Stomach smooth muscle (tissue), 2 donors: Measurements from ENCODE around the gene C1orf226.
"Not testable (repeated sequence)": the region's sequence is repeated elsewhere in the genome, so short reads cannot be mapped to it uniquely, and the experiment has no call there.

ENCODE experiments used
- H3K27ac ChIP-seq: one replicate; pipeline ENCODE4 v1.7.0; 2013; ENCODE audit warnings: mild to moderate bottlenecking, low read length, inconsistent platforms
- H3K27me3 ChIP-seq, 2 donors: one replicate each; pipeline ENCODE4 v1.7.0; 2013; ENCODE audit warnings: low read length in 2 of 2; ENCODE audit not compliant: insufficient read depth in 2 of 2, control insufficient read depth in 1 of 2
- H3K36me3 ChIP-seq, 2 donors: one replicate each; pipeline ENCODE4 v1.7.0; 2013; ENCODE audit warnings: low read length in 2 of 2; ENCODE audit not compliant: control insufficient read depth in 2 of 2, insufficient read depth in 2 of 2
- H3K4me1 ChIP-seq: one replicate; pipeline ENCODE4 v1.7.0; 2013; ENCODE audit warnings: low read length; ENCODE audit not compliant: control insufficient read depth, insufficient read depth
- H3K4me3 ChIP-seq, 2 donors: one replicate each; pipeline ENCODE4 v1.7.0; 2013; ENCODE audit warnings: low read length in 2 of 2
- H3K9ac ChIP-seq, 2 donors: one replicate each; pipeline ENCODE4 v1.7.0; 2013; ENCODE audit warnings: low read length in 2 of 2, mild to moderate bottlenecking in 1 of 2
- H3K9me3 ChIP-seq, 2 donors: one replicate each; pipeline ENCODE4 v1.7.0; 2013; ENCODE audit warnings: low read length in 2 of 2; ENCODE audit not compliant: control insufficient read depth in 2 of 2
- donor health status: healthy.
- donor health status: Pancreatic carcinoma.

The C1orf226 gene

GRCh38 chr1:162381383-162381782 lies at the start of gene C1orf226:
TSS of gene C1orf226 (plus strand) at chr1:162381728. CDS start at chr1:162381902, 174 bp downstream.
- Histone ChIP-seq H3K9me3 (no peaks in the 10 kb centered on the region), H3K27me3 (peaks cover 0 to 2% of the 10 kb centered on the region in 2 donors), H3K4me1 (no peaks in the 10 kb centered on the region), H3K36me3 (no peaks in the 10 kb centered on the region), H3K4me3 (no peak within 1 kb of the TSS), H3K9ac (no peak within 1 kb of the TSS), H3K27ac (no peak within 1 kb of the TSS)

GRCh38 chr1:162333991-162334390 lies 47.5 kb upstream of the C1orf226 start:
- Histone ChIP-seq H3K36me3 (no peaks in the 10 kb centered on the region), H3K9ac (no peak overlapping the region), H3K27me3 (no peaks in the 10 kb centered on the region), H3K4me3 (no peak overlapping the region), H3K27ac (no peak overlapping the region), H3K9me3 (no peaks in the 10 kb centered on the region), H3K4me1 (no peaks in the 10 kb centered on the region)

GRCh38 chr1:162335126-162335525 lies 46.4 kb upstream of the C1orf226 start:
- Histone ChIP-seq H3K27ac (no peak overlapping the region), H3K27me3 (no peaks in the 10 kb centered on the region), H3K36me3 (no peaks in the 10 kb centered on the region), H3K4me1 (no peaks in the 10 kb centered on the region), H3K9me3 (no peaks in the 10 kb centered on the region), H3K4me3 (no peak overlapping the region), H3K9ac (no peak overlapping the region)

GRCh38 chr1:162336621-162337285 lies 44.8 kb upstream of the C1orf226 start:
- Histone ChIP-seq H3K36me3 (no peaks in the 10 kb centered on the region), H3K4me3 (no peak overlapping the region), H3K9ac (no peak overlapping the region), H3K27me3 (no peaks in the 10 kb centered on the region), H3K9me3 (no peaks in the 10 kb centered on the region), H3K4me1 (no peaks in the 10 kb centered on the region), H3K27ac (no peak overlapping the region)

GRCh38 chr1:162342452-162342983 lies 39.0 kb upstream of the C1orf226 start:
- H3K9ac ChIP-seq = no peak overlapping the region
- H3K4me1 ChIP-seq = no peaks in the 10 kb centered on the region
- H3K4me3 ChIP-seq = no peak overlapping the region
- no peaks in the 10 kb centered on the region for H3K9me3 ChIP-seq
- H3K27ac ChIP-seq = no peak overlapping the region
- H3K36me3 ChIP-seq = no peaks in the 10 kb centered on the region
- H3K27me3 ChIP-seq = no peaks in the 10 kb centered on the region

GRCh38 chr1:162343470-162343869 lies 38.1 kb upstream of the C1orf226 start:
- Histone ChIP-seq H3K4me1 (no peaks in the 10 kb centered on the region), H3K9ac (no peak overlapping the region), H3K9me3 (no peaks in the 10 kb centered on the region), H3K27me3 (no peaks in the 10 kb centered on the region), H3K36me3 (no peaks in the 10 kb centered on the region), H3K4me3 (no peak overlapping the region), H3K27ac (no peak overlapping the region)

- Histone ChIP-seq H3K27me3 (no peaks in the 10 kb centered on the region), H3K9ac (no peak overlapping the region), H3K36me3 (no peaks in the 10 kb centered on the region), H3K27ac (no peak overlapping the region), H3K4me3 (no peak overlapping the region), H3K4me1 (no peaks in the 10 kb centered on the region), H3K9me3 (no peaks in the 10 kb centered on the region)
These were observed 34.2 kb upstream of the C1orf226 start for GRCh38 chr1:162347281-162347680.

GRCh38 chr1:162349635-162350330 lies 31.7 kb upstream of the C1orf226 start:
- Histone ChIP-seq H3K27me3 (no peaks in the 10 kb centered on the region), H3K9ac (no peak overlapping the region), H3K4me3 (no peak overlapping the region), H3K36me3 (no peaks in the 10 kb centered on the region), H3K27ac (no peak overlapping the region), H3K4me1 (no peaks in the 10 kb centered on the region), H3K9me3 (no peaks in the 10 kb centered on the region)

- H3K4me3 ChIP-seq = no peak overlapping the region
- no peaks in the 10 kb centered on the region for H3K9me3 ChIP-seq
- H3K27me3 ChIP-seq = no peaks in the 10 kb centered on the region
- H3K9ac ChIP-seq = no peak overlapping the region
- H3K4me1 ChIP-seq = no peaks in the 10 kb centered on the region
- no peaks in the 10 kb centered on the region for H3K36me3 ChIP-seq
- H3K27ac ChIP-seq = no peak overlapping the region
These were observed 30.2 kb upstream of the C1orf226 start for GRCh38 chr1:162351246-162351842.

- H3K9ac ChIP-seq, H3K9me3 ChIP-seq, H3K36me3 ChIP-seq, H3K4me3 ChIP-seq, H3K4me1 ChIP-seq, H3K27me3 ChIP-seq, H3K27ac ChIP-seq: not testable (repeated sequence)
These were observed 29.7 kb upstream of the C1orf226 start for GRCh38 chr1:162351874-162352273.

- no peaks in the 10 kb centered on the region for H3K36me3 ChIP-seq
- H3K4me1 ChIP-seq = no peaks in the 10 kb centered on the region
- H3K9ac ChIP-seq = no peak overlapping the region
- H3K27ac ChIP-seq = no peak overlapping the region
- no peak overlapping the region for H3K4me3 ChIP-seq
- H3K9me3 ChIP-seq = no peaks in the 10 kb centered on the region
- no peaks in the 10 kb centered on the region for H3K27me3 ChIP-seq
These were observed 28.4 kb upstream of the C1orf226 start for GRCh38 chr1:162353078-162353477.
